Vagina (tissue), 2 donors: ENCODE measurements around the gene MAD1L1. TPM values are rescaled to one million over a fixed set of nuclear protein-coding genes. Genes with fewer than 3 reads are reported as not detected.

Source experiments
- DNase-seq, 2 donors: peaks; one replicate each; pipeline ENCODE4 v3.0.0-alpha.2; 2017; ENCODE audit errors: extremely low spot score in 2 of 2
- H3K27ac ChIP-seq: fragments of 200-600 bp; sonication (generic); one replicate; pipeline ENCODE4 v1.5.1; 2019
- H3K27me3 ChIP-seq: fragments of 200-600 bp; sonication (generic); one replicate; pipeline ENCODE4 v1.5.1; 2019
- H3K36me3 ChIP-seq, 2 donors: fragments of 200-600 bp; sonication (generic); one replicate each; pipeline ENCODE4 v1.5.1; 2017 to 2019
- H3K4me1 ChIP-seq: fragments of 200-600 bp; sonication (generic); one replicate; pipeline ENCODE4 v1.5.1; 2019
- H3K4me3 ChIP-seq, 2 donors: fragments of 200-600 bp; sonication (generic); 1 replicate in 1 of 2; 2 replicates in 1 of 2; pipeline ENCODE4 v1.5.1; 2016 to 2019
- H3K9me3 ChIP-seq: fragments of 200-600 bp; sonication (generic); one replicate; pipeline ENCODE4 v1.5.1; 2019
- CTCF ChIP-seq, 3 experiments: fragments of 450-650 bp in 2 of 3; fragments of 200-600 bp in 1 of 3; sonication (generic) in 1 of 3; IDR thresholded peaks; one replicate each; pipeline ENCODE4 v1.5.1; 2017 to 2019; ENCODE audit warnings: antibody characterized with exemption in 3 of 3, mild to moderate bottlenecking in 2 of 3, moderate library complexity in 2 of 3
- POLR2A ChIP-seq, 2 donors: fragments of 450-650 bp; IDR thresholded peaks; one replicate each; pipeline ENCODE4 v1.6.1; 2017; ENCODE audit warnings: antibody characterized with exemption in 2 of 2, mild to moderate bottlenecking in 2 of 2, moderate library complexity in 2 of 2
- POLR2AphosphoS5 ChIP-seq, 2 donors: sonication (generic); formaldehyde crosslinking; IDR thresholded peaks; one replicate each; pipeline ENCODE4 v1.9.0; 2017; ENCODE audit warnings: antibody characterized with exemption in 2 of 2, mild to moderate bottlenecking in 2 of 2, low read depth in 1 of 2; ENCODE audit not compliant: insufficient read depth in 1 of 2
- intact Hi-C: fragments of 100-400 bp; cut with DNase I; formaldehyde crosslinking; loops from one replicate; pipeline ENCODE4 v1.15.1; 2023
- total RNA-seq: library from RNA; depleted of rRNA; stranded (reverse); fragments of >200 nt; gene quantifications from one replicate; pipeline ENCODE4 v1.2.3, GENCODE V29; 2016

MAD1L1 gene
- total RNA-seq, 1 donor from 2014 or later = 62.4 TPM

DNA sequence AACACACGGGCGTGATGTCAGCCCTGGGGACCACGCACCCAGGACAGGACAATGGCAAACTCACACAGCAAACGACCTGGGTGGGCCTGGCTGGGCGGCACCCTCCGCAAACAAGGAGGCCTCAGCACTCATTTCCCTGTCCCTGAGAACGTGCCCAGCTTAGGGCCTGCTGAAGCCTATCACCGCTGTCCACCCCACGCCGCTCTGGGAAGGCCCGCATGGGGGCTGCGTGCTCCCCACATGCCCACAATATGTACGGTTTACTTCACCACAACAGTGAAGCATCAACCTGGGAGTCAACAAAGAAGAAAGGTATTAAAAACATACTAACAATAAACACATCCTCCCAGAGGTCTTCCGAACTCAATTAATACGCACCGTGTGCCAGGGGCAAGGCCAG is 12.2 kb downstream of the MAD1L1 start:
- intact Hi-C loops = no loop called here
- no peak for DNase-seq
- Histone ChIP-seq H3K36me3 (peaks cover 0 to 54% of the 10 kb centered on the region in 2 donors), H3K27ac (no peak overlapping the region), H3K4me1 (no peaks in the 10 kb centered on the region), H3K4me3 (no peak overlapping the region), H3K27me3 (no peaks in the 10 kb centered on the region), H3K9me3 (no peaks in the 10 kb centered on the region)
- no peak for TF ChIP-seq CTCF (IDR thresholded peaks at IDR 0.05)
- no peak for TF ChIP-seq POLR2AphosphoS5 (IDR thresholded peaks at IDR 0.05; ENCODE audit: insufficient read depth in 1 of 2, low read depth in 1 of 2)
- TF ChIP-seq POLR2A (IDR thresholded peaks at IDR 0.05) = no peak

- no peak for DNase-seq
- intact Hi-C loops = no loop called here
- H3K27me3 ChIP-seq = no peaks in the 10 kb centered on the region
- no peaks in the 10 kb centered on the region for H3K9me3 ChIP-seq
- H3K4me3 ChIP-seq = no peak overlapping the region
- no peak overlapping the region for H3K27ac ChIP-seq
- H3K36me3 ChIP-seq = peaks cover 0 to 53% of the 10 kb centered on the region in 2 donors
- TF ChIP-seq CTCF (IDR thresholded peaks at IDR 0.05) = no peak
- TF ChIP-seq POLR2A (IDR thresholded peaks at IDR 0.05) = no peak
- no peak for TF ChIP-seq POLR2AphosphoS5 (IDR thresholded peaks at IDR 0.05; ENCODE audit: insufficient read depth in 1 of 2, low read depth in 1 of 2)
- H3K4me1 ChIP-seq = no peaks in the 10 kb centered on the region
Measured at GRCh38 chr7:2220030-2220429, 12.7 kb downstream of the MAD1L1 start.

- intact Hi-C loops = loop anchor here (10.0 kb wide), 1 partner anchor 635 kb away; no protein-coding TSS in a partner anchor
- no peaks in the 10 kb centered on the region for H3K4me1 ChIP-seq
- no peaks in the 10 kb centered on the region for H3K9me3 ChIP-seq
- no peak overlapping the region for H3K4me3 ChIP-seq
- H3K27ac ChIP-seq = no peak overlapping the region
- DNase-seq = no peak
- TF ChIP-seq CTCF (IDR thresholded peaks at IDR 0.05) (no peak), POLR2AphosphoS5 (IDR thresholded peaks at IDR 0.05; ENCODE audit: insufficient read depth in 1 of 2, low read depth in 1 of 2) (no peak), POLR2A (IDR thresholded peaks at IDR 0.05) (no peak)
- H3K36me3 ChIP-seq = peaks cover 0 to 51% of the 10 kb centered on the region in 2 donors
- no peaks in the 10 kb centered on the region for H3K27me3 ChIP-seq
Measured at GRCh38 chr7:2219606-2220005, 13.1 kb downstream of the MAD1L1 start.

DNA sequence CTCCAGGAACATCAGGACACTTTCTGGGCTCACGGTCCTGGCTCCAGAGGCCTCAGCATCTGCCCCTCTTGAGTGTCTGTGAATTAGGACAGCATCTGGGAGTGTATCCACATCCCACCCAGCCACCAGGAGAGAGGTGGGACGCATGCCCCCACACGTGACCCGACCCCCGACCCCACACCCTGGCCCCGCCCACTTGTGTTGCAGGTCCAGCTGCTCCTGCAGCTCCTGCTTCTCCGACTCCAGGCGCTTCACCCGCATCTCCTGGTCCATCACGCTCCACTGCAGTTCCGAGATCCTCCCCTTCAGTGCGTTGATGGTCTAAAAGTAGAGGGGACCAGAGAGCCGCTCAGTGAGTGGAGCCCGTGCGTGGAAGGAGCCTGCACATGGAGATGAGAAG is 13.6 kb downstream of the MAD1L1 start:
- H3K4me1 ChIP-seq = no peaks in the 10 kb centered on the region
- no peak for TF ChIP-seq POLR2AphosphoS5 (IDR thresholded peaks at IDR 0.05; ENCODE audit: insufficient read depth in 1 of 2, low read depth in 1 of 2)
- no peak for TF ChIP-seq CTCF (IDR thresholded peaks at IDR 0.05)
- H3K4me3 ChIP-seq = no peak overlapping the region
- peaks cover 0 to 51% of the 10 kb centered on the region in 2 donors for H3K36me3 ChIP-seq
- H3K27ac ChIP-seq = no peak overlapping the region
- H3K27me3 ChIP-seq = no peaks in the 10 kb centered on the region
- intact Hi-C loops = loop anchor here (10.0 kb wide), 1 partner anchor 634 kb away; no protein-coding TSS in a partner anchor
- DNase-seq = no peak
- no peaks in the 10 kb centered on the region for H3K9me3 ChIP-seq

GRCh38 chr7:2218444-2218785 is 14.3 kb downstream of the MAD1L1 start:
- Histone ChIP-seq H3K4me1 (no peaks in the 10 kb centered on the region), H3K27ac (no peak overlapping the region), H3K4me3 (no peak overlapping the region), H3K27me3 (no peaks in the 10 kb centered on the region), H3K36me3 (peaks cover 0 to 58% of the 10 kb centered on the region in 2 donors), H3K9me3 (no peaks in the 10 kb centered on the region)
- intact Hi-C loops = loop anchor here (10.0 kb wide), 1 partner anchor 634 kb away; no protein-coding TSS in a partner anchor
- DNase-seq = no peak
- TF ChIP-seq POLR2AphosphoS5 (IDR thresholded peaks at IDR 0.05; ENCODE audit: insufficient read depth in 1 of 2, low read depth in 1 of 2) = no peak
- TF ChIP-seq CTCF (IDR thresholded peaks at IDR 0.05) = no peak
- no peak for TF ChIP-seq POLR2A (IDR thresholded peaks at IDR 0.05)
